Transverse colon (tissue), 4 donors: ENCODE measurements around the gene CILP2.

Experiments used
- EP300 ChIP-seq: sonication (generic); formaldehyde crosslinking; IDR thresholded peaks from one replicate; pipeline ENCODE4 v1.6.1; 2017; ENCODE audit warnings: antibody characterized with exemption, low read depth
- POLR2A ChIP-seq: fragments of 450-650 bp; IDR thresholded peaks from one replicate; pipeline ENCODE4 v1.6.1; 2016; ENCODE audit warnings: antibody characterized with exemption, mild to moderate bottlenecking, moderate library complexity
- POLR2AphosphoS5 ChIP-seq, 3 donors: sonication (generic); formaldehyde crosslinking; IDR thresholded peaks; one replicate each; pipeline ENCODE4 v1.6.1; 2016; ENCODE audit warnings: antibody characterized with exemption in 3 of 3
- TF ChIP-seq, protein P1 (sequence below), 5 experiments: fragments of 200-600 bp in 3 of 5; fragments of 450-650 bp in 2 of 5; sonication (generic) in 3 of 5; IDR thresholded peaks; 1 replicate in 2 of 5; 2 replicates in 3 of 5; pipeline ENCODE4 v1.5.1; 2016 to 2017; ENCODE audit warnings: antibody characterized with exemption in 5 of 5, inconsistent platforms in 3 of 5, mild to moderate bottlenecking in 2 of 5, moderate library complexity in 1 of 5

DNA sequence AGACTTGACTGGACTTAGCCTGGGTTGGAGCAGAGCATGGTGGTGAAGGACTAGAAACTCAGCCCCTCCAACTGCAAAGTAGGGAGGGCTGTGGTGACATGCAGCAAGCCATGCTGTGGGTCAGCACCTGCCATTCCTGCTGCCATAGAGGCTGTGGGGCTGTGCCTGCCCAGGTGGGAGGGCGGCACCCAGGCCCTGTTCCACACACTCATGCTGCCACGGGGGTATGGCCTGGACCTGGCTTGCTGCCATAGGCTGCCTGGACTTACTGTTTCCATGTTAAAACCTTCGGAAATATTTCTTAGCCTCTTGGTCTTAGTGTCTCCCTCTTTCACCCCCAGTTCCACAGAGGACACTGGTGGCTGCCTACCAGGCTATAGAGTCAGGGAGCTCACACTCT is 29.3 kb downstream of the CILP2 start:
- TF ChIP-seq POLR2A (no peak), POLR2AphosphoS5 (IDR thresholded peaks at IDR 0.05) (no peak), EP300 (no peak)
- TF ChIP-seq, protein P1, sequence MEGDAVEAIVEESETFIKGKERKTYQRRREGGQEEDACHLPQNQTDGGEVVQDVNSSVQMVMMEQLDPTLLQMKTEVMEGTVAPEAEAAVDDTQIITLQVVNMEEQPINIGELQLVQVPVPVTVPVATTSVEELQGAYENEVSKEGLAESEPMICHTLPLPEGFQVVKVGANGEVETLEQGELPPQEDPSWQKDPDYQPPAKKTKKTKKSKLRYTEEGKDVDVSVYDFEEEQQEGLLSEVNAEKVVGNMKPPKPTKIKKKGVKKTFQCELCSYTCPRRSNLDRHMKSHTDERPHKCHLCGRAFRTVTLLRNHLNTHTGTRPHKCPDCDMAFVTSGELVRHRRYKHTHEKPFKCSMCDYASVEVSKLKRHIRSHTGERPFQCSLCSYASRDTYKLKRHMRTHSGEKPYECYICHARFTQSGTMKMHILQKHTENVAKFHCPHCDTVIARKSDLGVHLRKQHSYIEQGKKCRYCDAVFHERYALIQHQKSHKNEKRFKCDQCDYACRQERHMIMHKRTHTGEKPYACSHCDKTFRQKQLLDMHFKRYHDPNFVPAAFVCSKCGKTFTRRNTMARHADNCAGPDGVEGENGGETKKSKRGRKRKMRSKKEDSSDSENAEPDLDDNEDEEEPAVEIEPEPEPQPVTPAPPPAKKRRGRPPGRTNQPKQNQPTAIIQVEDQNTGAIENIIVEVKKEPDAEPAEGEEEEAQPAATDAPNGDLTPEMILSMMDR (IDR thresholded peaks at IDR 0.05), result no peak
